HUDEP-2 (cell line): Measurements from ENCODE around the gene GPATCH1.
"Not testable (repeated sequence)": the region's sequence is repeated elsewhere in the genome, so short reads cannot be mapped to it uniquely, and the experiment has no call there.

Source experiments
- DNase-seq, 76 experiments: peaks; one replicate each; lab custom pipeline; 2025; ENCODE audit not compliant: unreplicated experiment in 76 of 76; lab: John Stamatoyannopoulos, UW

The GPATCH1 gene

GRCh38 chr19:33111587-33111986, 30.6 kb downstream of the GPATCH1 start:
- DNase-seq: no peak

GRCh38 chr19:33114312-33114711, 33.3 kb downstream of the GPATCH1 start:
- DNase-seq: no peak

GRCh38 chr19:33117501-33117900, 36.5 kb downstream of the GPATCH1 start:
- no peak for DNase-seq

GRCh38 chr19:33118643-33119042, 37.7 kb downstream of the GPATCH1 start:
- no peak for DNase-seq

- peak in 73 of 76 experiments; percentile 8 to 95 (median 77) for DNase-seq
Measured at GRCh38 chr19:33124207-33125098, 43.5 kb downstream of the GPATCH1 start.

- DNase-seq: peak in 61 of 76 experiments; percentile 8 to 72 (median 41)
Measured at GRCh38 chr19:33125929-33126388, 45.0 kb downstream of the GPATCH1 start.

GRCh38 chr19:33126712-33127111, 45.7 kb downstream of the GPATCH1 start:
- not testable (repeated sequence) for DNase-seq

GRCh38 chr19:33129901-33130300, 48.9 kb downstream of the GPATCH1 start:
- no peak for DNase-seq

- no peak for DNase-seq
Measured at GRCh38 chr19:33130433-33130832, 49.5 kb downstream of the GPATCH1 start.

- DNase-seq: no peak
Measured at GRCh38 chr19:33132021-33132420, 51.0 kb downstream of the GPATCH1 start, which contains the start of gene WDR88. Gene WDR88 (plus strand): TSS chr19:33132114. CDS start chr19:33132170, 56 bp downstream.

GRCh38 chr19:33132425-33132824, 51.4 kb downstream of the GPATCH1 start:
- no peak for DNase-seq

- no peak for DNase-seq
Measured at GRCh38 chr19:33133438-33134031, 52.6 kb downstream of the GPATCH1 start.

GRCh38 chr19:33134571-33135041, 53.6 kb downstream of the GPATCH1 start:
- no peak for DNase-seq

- DNase-seq: no peak
Measured at GRCh38 chr19:33139165-33139564, 58.2 kb downstream of the GPATCH1 start.

GRCh38 chr19:33143897-33144405, 63.0 kb downstream of the GPATCH1 start:
- DNase-seq: peak in 53 of 76 experiments; percentile 9 to 74 (median 38)

- DNase-seq: no peak
Measured at GRCh38 chr19:33146209-33146608, 65.2 kb downstream of the GPATCH1 start.

- no peak for DNase-seq
Measured at GRCh38 chr19:33147538-33147937, 66.6 kb downstream of the GPATCH1 start.

- DNase-seq: no peak
Measured at GRCh38 chr19:33150852-33151518, 70.0 kb downstream of the GPATCH1 start.

GRCh38 chr19:33152176-33152575, 71.2 kb downstream of the GPATCH1 start:
- no peak for DNase-seq

GRCh38 chr19:33152625-33153024, 71.6 kb downstream of the GPATCH1 start:
- DNase-seq: not testable (repeated sequence)

GRCh38 chr19:33154313-33154712, 73.3 kb downstream of the GPATCH1 start:
- not testable (repeated sequence) for DNase-seq
